Effector CD8-positive, alpha-beta T cell (primary cell): ENCODE data around the gene EPOP.
"Not testable (repeated sequence)": the region's sequence is repeated elsewhere in the genome, so short reads cannot be mapped to it uniquely, and the experiment has no call there.

Source experiments
- DNase-seq: peaks from one replicate; lab custom pipeline; 2025; lab: John Stamatoyannopoulos, UW

Gene EPOP

DNA sequence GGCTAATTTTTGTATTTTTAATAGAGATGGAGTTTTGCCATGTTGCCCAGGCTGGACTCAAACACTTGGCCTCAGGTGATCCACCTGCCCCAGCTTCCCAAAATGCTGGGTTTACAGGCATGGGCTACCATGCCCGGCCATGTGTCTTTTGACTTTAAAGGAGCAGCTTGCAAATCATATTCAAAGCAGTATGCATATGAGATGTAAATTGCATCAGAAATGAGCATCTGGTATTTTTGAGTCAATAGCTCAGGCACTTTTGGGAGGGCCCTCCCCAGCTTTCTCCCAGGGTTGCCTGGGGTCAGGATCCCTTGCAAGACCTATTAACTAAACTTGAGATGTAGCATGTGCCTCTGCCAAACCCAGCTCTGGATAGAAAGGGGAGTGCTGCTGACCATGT, 21.5 kb downstream of the EPOP start:
- no peak for DNase-seq

DNA sequence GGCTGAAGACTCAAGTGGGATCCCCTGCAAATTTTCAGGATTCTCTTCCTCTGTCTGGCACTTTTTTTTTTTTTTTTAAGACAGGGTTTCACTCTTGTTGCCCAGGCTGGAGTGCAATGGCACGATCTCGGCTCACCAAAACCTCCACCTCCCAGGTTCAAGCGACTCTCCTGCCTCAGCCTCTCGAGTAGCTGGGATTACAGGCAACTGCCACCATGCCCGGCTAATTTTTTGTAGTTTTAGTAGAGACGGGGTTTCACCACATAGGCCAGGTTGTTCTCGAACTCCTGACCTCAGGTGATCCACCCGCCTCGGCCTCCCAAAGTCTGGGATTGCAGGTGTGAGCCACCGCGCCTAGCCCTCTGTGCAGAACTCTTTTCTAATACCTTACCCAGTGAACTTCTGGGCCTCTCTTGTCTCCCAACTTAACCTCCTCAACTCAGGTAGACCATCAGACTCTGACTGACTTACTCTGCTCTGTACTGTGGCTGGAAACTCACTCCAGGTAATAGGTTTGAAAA, 24.0 kb downstream of the EPOP start:
- not testable (repeated sequence) for DNase-seq

DNA sequence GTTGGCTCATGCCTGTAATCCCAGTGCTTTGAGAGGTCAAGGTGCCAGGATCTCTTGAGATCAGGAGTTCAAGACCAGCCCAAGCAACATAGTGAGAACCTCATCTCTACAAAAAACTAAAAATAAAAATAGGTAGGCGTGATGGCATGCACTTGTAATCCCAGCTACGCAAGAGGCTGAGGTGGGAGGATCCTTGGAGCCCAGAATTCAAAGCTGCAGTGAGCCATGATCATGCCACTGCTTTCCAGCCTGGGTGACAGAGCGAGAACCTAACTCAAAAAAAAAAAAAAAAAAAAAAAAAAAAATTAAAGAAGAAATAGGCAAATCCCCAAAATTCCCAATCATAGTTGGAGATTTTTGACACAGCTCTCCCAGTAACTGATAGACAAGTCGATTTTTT, 36.8 kb downstream of the EPOP start:
- no peak for DNase-seq

DNA sequence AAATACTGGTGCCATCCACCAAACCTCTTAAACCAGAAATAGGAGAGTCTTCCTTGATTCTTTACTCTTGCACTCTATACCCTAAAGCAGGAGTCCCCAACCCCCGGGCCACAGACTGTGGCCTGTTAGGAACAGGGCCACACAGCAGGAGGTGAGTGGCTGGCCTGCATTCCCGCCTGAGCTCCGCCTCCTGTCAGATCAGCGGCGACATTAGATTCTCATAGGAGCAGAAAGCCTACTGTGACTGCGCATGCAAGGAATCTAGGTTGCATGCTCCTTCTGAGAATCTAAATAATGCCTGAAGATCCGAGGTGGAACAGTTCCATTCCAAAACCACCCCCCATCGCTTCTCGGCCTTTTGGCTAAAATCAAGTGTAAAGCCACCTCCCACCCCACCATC, 38.7 kb downstream of the EPOP start:
- no peak for DNase-seq

DNA sequence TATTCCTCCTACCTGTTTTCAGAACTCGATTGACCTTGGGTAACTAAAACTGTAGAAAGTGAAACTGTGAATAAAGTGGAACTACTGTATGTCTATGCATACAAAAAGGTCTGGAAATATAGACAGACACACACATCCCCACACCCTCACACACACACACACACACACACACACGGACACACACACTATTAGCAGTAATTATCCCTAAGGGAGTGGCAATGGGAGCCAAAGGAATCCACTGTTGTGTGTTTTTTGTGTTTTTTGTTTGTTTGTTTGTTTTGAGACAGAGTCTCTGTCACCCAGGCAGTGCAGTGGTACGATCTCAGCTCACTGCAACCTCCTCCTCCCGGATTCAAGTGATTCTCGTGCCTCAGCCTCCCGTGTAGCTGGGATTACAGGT, 42.4 kb downstream of the EPOP start:
- no peak for DNase-seq

DNA sequence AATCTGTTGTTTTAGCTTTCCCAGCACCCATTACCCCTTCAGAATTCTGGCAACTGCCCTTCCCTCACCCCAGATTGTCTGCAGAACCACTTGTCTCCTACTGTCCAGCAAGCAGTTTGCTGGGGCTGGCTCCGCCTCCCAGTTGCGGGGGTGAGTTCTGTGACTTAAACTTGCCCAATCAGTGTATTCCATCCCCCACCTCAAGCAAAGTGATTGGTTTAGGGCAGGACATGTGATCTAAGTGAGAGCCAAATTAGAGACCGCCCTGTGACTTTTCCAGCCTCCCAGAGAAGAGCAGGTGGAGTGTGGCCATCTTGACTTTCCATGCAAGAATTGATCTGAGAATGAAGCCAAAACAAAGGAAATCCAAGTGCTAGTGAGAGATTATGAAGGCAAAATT, 46.3 kb downstream of the EPOP start:
- DNase-seq: no peak

DNA sequence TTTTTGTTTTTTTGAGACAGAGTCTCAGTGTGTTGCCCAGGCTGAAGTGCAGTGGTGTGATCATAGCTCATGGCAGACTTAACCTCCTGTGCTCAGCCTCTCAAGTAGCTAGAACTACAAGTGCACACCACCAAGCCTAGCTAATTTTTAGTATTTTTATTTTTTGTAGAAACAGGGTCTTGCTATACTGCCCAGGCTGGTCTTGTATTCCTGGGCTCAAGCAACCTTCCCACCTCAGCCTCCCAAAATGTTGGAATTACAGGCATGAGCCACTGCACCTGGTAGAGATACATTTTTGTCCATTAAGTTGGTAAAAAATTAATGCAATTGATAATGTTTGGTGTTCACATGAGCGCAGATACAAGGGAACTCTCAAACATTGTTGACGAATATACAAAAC, 46.8 kb downstream of the EPOP start:
- DNase-seq: no peak

DNA sequence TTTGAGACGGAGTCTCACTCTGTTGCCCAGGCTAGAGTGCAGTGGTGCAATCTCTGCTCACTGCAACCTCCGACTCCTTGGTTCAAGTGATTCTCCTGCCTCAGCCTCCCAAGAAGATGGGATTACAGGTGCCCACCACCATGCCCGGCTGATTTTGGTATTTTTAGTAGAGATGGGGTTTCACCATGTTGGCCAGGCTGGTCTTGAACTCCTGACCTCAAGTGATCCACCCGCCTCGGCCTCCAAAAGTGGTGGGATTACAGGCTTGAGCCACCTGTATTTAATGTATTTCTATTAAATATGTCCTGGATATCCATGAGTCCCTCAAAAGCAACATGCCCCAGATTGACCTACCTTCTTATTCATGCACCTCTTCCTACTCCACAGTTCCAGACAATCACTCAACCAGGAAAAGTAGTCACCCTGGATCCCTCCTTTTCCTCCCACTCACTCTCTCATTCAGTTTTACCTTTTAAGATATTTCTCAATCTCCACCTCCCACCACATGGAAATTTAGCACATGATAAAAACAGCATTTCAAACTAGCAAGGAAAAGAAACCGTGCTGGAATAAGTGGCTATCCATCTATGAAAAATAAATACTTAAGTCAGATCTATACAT, 48.0 kb downstream of the EPOP start:
- DNase-seq: not testable (repeated sequence)

DNA sequence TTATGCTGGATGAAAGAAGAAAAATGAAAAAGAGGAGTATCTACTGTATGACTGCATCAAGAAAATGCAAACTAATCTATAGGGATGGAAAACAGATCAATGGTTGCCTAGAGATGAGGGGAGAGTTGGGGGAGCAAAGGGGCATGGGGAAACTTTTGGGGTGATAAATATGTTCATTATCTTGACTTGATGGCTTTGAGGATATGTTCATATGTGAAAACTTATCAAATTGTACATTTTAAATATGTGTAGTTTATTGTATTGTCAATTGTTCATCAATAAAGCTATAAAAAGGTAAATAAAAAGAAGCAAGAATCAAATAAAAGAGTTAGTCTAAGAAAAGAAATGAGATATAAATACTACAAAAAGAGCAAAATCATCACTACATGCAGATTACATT, 49.3 kb downstream of the EPOP start:
- no peak for DNase-seq

DNA sequence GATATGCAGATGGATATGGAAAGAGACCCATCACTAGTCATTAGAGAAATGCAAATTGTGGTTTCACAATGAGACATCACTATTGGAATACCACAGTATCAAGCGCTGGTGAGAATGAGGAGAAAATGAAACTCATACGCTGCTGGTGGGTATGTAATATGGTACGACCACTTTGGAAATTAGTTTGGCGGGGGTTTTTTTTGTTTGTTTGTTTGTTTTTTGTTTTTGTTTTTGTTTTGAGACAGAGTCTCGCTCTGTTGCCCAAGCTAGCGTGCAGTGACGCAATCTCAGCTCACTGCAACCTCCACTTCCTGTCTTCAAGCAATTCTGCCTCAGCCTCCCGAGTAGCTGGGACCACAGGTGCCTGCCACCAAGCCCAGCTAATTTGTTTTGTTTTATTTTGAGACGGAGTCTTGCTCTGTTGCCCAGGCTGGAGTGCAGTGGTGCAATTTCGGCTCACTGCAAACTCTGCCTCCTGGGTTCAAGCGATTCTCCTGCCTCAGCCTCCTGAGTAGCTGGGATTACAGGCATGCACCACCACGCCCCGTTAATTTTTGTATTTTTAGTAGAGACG, 49.9 kb downstream of the EPOP start:
- not testable (repeated sequence) for DNase-seq
